WTC11 (cell line): Measurements from ENCODE around the gene CLEC18B. TPM values are rescaled to one million over a fixed set of nuclear protein-coding genes. Genes with fewer than 3 reads are reported as not detected.

Experiments
- ATAC-seq: fragments of 200-7000 bp; cut with Tn5 transposase; 2 replicates; pipeline ENCODE4 v1.10.0; 2021; ENCODE audit warnings: mild to moderate bottlenecking, moderate library complexity
- CTCF ChIA-PET: fragments of 300-600 bp; sonication (Branson Sonifier 250); formaldehyde crosslinking; loops from one replicate; lab custom pipeline; 2021; ENCODE audit warnings: antibody characterized with exemption; lab: Charles Lee
- POLR2A ChIA-PET: fragments of 350-600 bp; sonication (Branson Sonifier 250); formaldehyde crosslinking; loops from one replicate; lab custom pipeline; 2021; ENCODE audit warnings: antibody characterized with exemption; lab: Charles Lee
- DNase-seq: peaks from one replicate; pipeline ENCODE4 v3.0.0; 2021; ENCODE audit warnings: low spot score
- H3K27ac Mint-ChIP-seq: 2 replicates; pipeline ENCODE4 v1.8.0; 2021; ENCODE audit warnings: mixed read lengths
- H3K27me3 Mint-ChIP-seq: 2 replicates; pipeline ENCODE4 v1.8.0; 2021; ENCODE audit warnings: low read depth, mild to moderate bottlenecking, moderate library complexity, mixed read lengths
- H3K36me3 Mint-ChIP-seq: 2 replicates; pipeline ENCODE4 v1.8.0; 2021; ENCODE audit warnings: mixed read lengths
- H3K4me1 Mint-ChIP-seq: 2 replicates; pipeline ENCODE4 v1.8.0; 2022; ENCODE audit warnings: mixed read lengths
- H3K4me3 Mint-ChIP-seq: 2 replicates; pipeline ENCODE4 v1.8.0; 2021; ENCODE audit warnings: mild to moderate bottlenecking, moderate library complexity, mixed read lengths
- H3K9me3 Mint-ChIP-seq: 2 replicates; pipeline ENCODE4 v1.8.0; 2021; ENCODE audit warnings: mixed read lengths
- ATF6 ChIP-seq: sonication (generic); formaldehyde crosslinking; IDR thresholded peaks from 2 replicates; pipeline ENCODE4 v1.8.1; 2023; ENCODE audit warnings: mild to moderate bottlenecking, missing genetic modification reagents
- E2F5 ChIP-seq: sonication (generic); formaldehyde crosslinking; IDR thresholded peaks from 2 replicates; pipeline ENCODE4 v1.8.1; 2022; ENCODE audit warnings: mild to moderate bottlenecking, moderate library complexity, missing genetic modification reagents
- EMX1 ChIP-seq: fragments of 250-450 bp; sonication (Bioruptor Pico); IDR thresholded peaks from 2 replicates; pipeline ENCODE4 v1.8.0; 2021; ENCODE audit warnings: mild to moderate bottlenecking
- ETV6 ChIP-seq: sonication (generic); formaldehyde crosslinking; IDR thresholded peaks from 2 replicates; pipeline ENCODE4 v1.8.1; 2022; ENCODE audit warnings: mild to moderate bottlenecking, missing genetic modification reagents
- FOXJ3 ChIP-seq: sonication (generic); formaldehyde crosslinking; IDR thresholded peaks from 2 replicates; pipeline ENCODE4 v1.9.0; 2021; ENCODE audit warnings: missing genetic modification reagents, mild to moderate bottlenecking, borderline replicate concordance
- JAZF1 ChIP-seq: fragments of 250-450 bp; sonication (Bioruptor Pico); IDR thresholded peaks from 2 replicates; pipeline ENCODE4 v1.9.0; 2021; ENCODE audit warnings: moderate library complexity, mild to moderate bottlenecking, inconsistent platforms
- MXD4 ChIP-seq: fragments of 250-450 bp; sonication (Bioruptor Pico); IDR thresholded peaks from 2 replicates; pipeline ENCODE4 v1.8.0; 2021; ENCODE audit warnings: mild to moderate bottlenecking, moderate library complexity, borderline replicate concordance
- PRRX2 ChIP-seq: fragments of 250-450 bp; sonication (Bioruptor Pico); IDR thresholded peaks from 2 replicates; pipeline ENCODE4 v1.8.0; 2021; ENCODE audit warnings: mild to moderate bottlenecking
- RORB ChIP-seq: fragments of 250-450 bp; sonication (Bioruptor Pico); IDR thresholded peaks from 2 replicates; pipeline ENCODE4 v1.9.0; 2021; ENCODE audit warnings: mild to moderate bottlenecking
- TP53 ChIP-seq: sonication (generic); formaldehyde crosslinking; IDR thresholded peaks from 2 replicates; pipeline ENCODE4 v1.8.1; 2023; ENCODE audit warnings: mild to moderate bottlenecking, missing genetic modification reagents
- ZNF121 ChIP-seq: sonication (generic); formaldehyde crosslinking; IDR thresholded peaks from 2 replicates; pipeline ENCODE4 v1.8.0; 2023; ENCODE audit warnings: missing genetic modification reagents
- ZNF138 ChIP-seq: sonication (generic); formaldehyde crosslinking; conservative IDR thresholded peaks from 2 replicates; pipeline ENCODE4 v1.8.1; 2022; ENCODE audit warnings: mild to moderate bottlenecking, moderate library complexity, missing genetic modification reagents
- ZNF219 ChIP-seq: sonication (generic); formaldehyde crosslinking; IDR thresholded peaks from 2 replicates; pipeline ENCODE4 v1.8.0; 2023; ENCODE audit warnings: missing genetic modification reagents, mild to moderate bottlenecking, borderline replicate concordance
- ZNF263 ChIP-seq: sonication (generic); formaldehyde crosslinking; IDR thresholded peaks from 2 replicates; pipeline ENCODE4 v1.8.1; 2022; ENCODE audit warnings: low read depth, mild to moderate bottlenecking, moderate library complexity, missing genetic modification reagents
- ZNF317 ChIP-seq: sonication (generic); formaldehyde crosslinking; IDR thresholded peaks from 2 replicates; pipeline ENCODE4 v1.8.1; 2023; ENCODE audit warnings: low read depth, mild to moderate bottlenecking, moderate library complexity, missing genetic modification reagents, borderline replicate concordance
- total RNA-seq: library from RNA; stranded (reverse); gene quantifications from 3 replicates; pipeline ENCODE4 v1.2.3, GENCODE V29; 2021
- TF ChIP-seq, protein P1 (sequence below): fragments of 250-450 bp; sonication (Bioruptor Pico); IDR thresholded peaks from 2 replicates; pipeline ENCODE4 v1.9.0; 2021; ENCODE audit warnings: moderate library complexity, mild to moderate bottlenecking, inconsistent platforms, borderline replicate concordance
- TF ChIP-seq, protein P2 (sequence below): sonication (generic); formaldehyde crosslinking; IDR thresholded peaks from 2 replicates; pipeline ENCODE4 v1.8.0; 2023; ENCODE audit warnings: missing genetic modification reagents

CLEC18B gene
- total RNA-seq, 1 experiment from 2014 or later = 0.20 TPM

GRCh38 chr16:74455213-74455612 is 33.9 kb upstream of the CLEC18B start (continued):
- TF ChIP-seq, protein P1, sequence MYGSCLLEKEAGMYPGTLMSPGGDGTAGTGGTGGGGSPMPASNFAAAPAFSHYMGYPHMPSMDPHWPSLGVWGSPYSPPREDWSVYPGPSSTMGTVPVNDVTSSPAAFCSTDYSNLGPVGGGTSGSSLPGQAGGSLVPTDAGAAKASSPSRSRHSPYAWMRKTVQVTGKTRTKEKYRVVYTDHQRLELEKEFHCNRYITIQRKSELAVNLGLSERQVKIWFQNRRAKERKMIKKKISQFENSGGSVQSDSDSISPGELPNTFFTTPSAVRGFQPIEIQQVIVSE (CRISPR knock-in tag) = no peak
- TF ChIP-seq ZNF263 (no peak), ZNF121 (CRISPR knock-in tag) (no peak), EMX1 (no peak), ATF6 (CRISPR knock-in tag) (no peak), JAZF1 (CRISPR knock-in tag) (no peak), FOXJ3 (no peak), E2F5 (CRISPR knock-in tag) (no peak), ZNF219 (CRISPR knock-in tag) (no peak), ZNF138 (CRISPR knock-in tag) (no peak), MXD4 (CRISPR knock-in tag) (no peak)

- no peak for DNase-seq
- ATAC-seq = no peak
- H3K4me3 Mint-ChIP-seq = no peak overlapping the region
- TF ChIP-seq ZNF317 (CRISPR knock-in tag) (no peak), TP53 (CRISPR knock-in tag) (no peak), RORB (CRISPR knock-in tag) (no peak)
- TF ChIP-seq, protein P2, sequence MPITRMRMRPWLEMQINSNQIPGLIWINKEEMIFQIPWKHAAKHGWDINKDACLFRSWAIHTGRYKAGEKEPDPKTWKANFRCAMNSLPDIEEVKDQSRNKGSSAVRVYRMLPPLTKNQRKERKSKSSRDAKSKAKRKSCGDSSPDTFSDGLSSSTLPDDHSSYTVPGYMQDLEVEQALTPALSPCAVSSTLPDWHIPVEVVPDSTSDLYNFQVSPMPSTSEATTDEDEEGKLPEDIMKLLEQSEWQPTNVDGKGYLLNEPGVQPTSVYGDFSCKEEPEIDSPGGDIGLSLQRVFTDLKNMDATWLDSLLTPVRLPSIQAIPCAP (CRISPR knock-in tag) = no peak
- TF ChIP-seq, all 79 proteins: peak for 0
- no peaks in the 10 kb centered on the region for H3K9me3 Mint-ChIP-seq
- no peaks in the 10 kb centered on the region for H3K4me1 Mint-ChIP-seq
- ChIA-PET CTCF (interaction anchor here (0.5 kb wide), 1 partner anchor 144 kb away, joined by 4 read pairs; no protein-coding TSS in a partner anchor), POLR2A (no interaction called here)
- H3K27me3 Mint-ChIP-seq = no peaks in the 10 kb centered on the region
- peaks cover 63% of the 10 kb centered on the region for H3K36me3 Mint-ChIP-seq
- no peak overlapping the region for H3K27ac Mint-ChIP-seq
Observed at GRCh38 chr16:74451951-74452758, 30.9 kb upstream of the CLEC18B start.

- H3K9me3 Mint-ChIP-seq = no peaks in the 10 kb centered on the region
- H3K4me3 Mint-ChIP-seq = no peak overlapping the region
- no peak for ATAC-seq
- H3K36me3 Mint-ChIP-seq = peaks cover 57% of the 10 kb centered on the region
- TF ChIP-seq EMX1 (no peak), ZNF219 (CRISPR knock-in tag) (no peak), ETV6 (CRISPR knock-in tag) (no peak), PRRX2 (CRISPR knock-in tag) (no peak)
- TF ChIP-seq, all 79 proteins: peak for 0
- H3K27me3 Mint-ChIP-seq = no peaks in the 10 kb centered on the region
- ChIA-PET POLR2A (no interaction called here), CTCF (no interaction called here)
- no peak overlapping the region for H3K27ac Mint-ChIP-seq
- DNase-seq = no peak
- H3K4me1 Mint-ChIP-seq = no peaks in the 10 kb centered on the region
Observed at GRCh38 chr16:74450967-74451760, 29.9 kb upstream of the CLEC18B start.
